Neuron (in vitro differentiated cells): ENCODE results near the gene RCBTB2.

Source experiments
- H2AFZ ChIP-seq: one replicate; pipeline ENCODE4 v1.6.1; 2013; ENCODE audit warnings: low read depth, mild to moderate bottlenecking, inconsistent platforms, low read length, moderate library complexity
- H3K27me3 ChIP-seq: one replicate; pipeline ENCODE4 v1.6.1; 2013; ENCODE audit warnings: low read length; ENCODE audit not compliant: insufficient read depth
- H3K36me3 ChIP-seq: one replicate; pipeline ENCODE4 v1.6.1; 2013; ENCODE audit warnings: low read length; ENCODE audit not compliant: insufficient read depth
- H3K4me1 ChIP-seq: one replicate; pipeline ENCODE4 v1.6.1; 2013; ENCODE audit warnings: low read length; ENCODE audit not compliant: insufficient read depth
- H3K4me3 ChIP-seq: 2 replicates; pipeline ENCODE4 v1.5.1; 2013; ENCODE audit warnings: mild to moderate bottlenecking, low read length, moderate library complexity
- H3K9me3 ChIP-seq: one replicate; pipeline ENCODE4 v1.6.1; 2013; ENCODE audit warnings: low read length

RCBTB2 gene

DNA sequence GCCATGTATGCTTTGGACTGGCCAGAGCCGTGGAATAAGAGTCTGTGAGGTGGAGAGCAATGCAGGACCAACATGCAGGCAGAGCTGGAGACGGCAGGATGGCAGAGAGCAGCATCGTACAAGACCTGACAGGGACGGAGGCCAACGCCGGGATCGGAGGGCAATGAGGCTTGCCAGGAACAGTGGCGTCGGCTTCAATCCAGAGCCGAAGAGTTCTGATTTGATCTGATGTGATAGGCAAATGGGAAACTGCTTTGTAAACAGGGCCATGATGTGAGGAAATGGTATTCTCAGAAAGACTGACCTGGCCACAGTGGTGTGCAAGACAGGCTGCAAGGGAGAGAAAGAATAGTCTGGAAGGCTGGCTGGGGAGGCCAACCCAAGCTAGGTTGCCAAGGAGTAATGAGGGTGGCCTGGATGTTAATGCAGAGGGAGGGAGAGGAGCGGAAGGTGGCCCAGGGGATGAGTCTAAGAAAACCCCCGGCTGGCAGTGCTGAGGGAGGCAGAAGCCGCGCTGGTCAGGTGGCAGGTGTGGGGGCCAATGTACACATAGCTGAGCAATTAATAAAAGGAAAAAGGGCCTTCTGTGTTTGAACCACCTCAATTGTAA, 26.7 kb downstream of the RCBTB2 start:
- H3K9me3 ChIP-seq: no peaks in the 10 kb centered on the region
- H3K4me1 ChIP-seq: no peaks in the 10 kb centered on the region
- no peaks in the 10 kb centered on the region for H3K27me3 ChIP-seq
- no peak overlapping the region for H2AFZ ChIP-seq
- H3K36me3 ChIP-seq: peaks cover 11% of the 10 kb centered on the region
- H3K4me3 ChIP-seq: no peak overlapping the region

DNA sequence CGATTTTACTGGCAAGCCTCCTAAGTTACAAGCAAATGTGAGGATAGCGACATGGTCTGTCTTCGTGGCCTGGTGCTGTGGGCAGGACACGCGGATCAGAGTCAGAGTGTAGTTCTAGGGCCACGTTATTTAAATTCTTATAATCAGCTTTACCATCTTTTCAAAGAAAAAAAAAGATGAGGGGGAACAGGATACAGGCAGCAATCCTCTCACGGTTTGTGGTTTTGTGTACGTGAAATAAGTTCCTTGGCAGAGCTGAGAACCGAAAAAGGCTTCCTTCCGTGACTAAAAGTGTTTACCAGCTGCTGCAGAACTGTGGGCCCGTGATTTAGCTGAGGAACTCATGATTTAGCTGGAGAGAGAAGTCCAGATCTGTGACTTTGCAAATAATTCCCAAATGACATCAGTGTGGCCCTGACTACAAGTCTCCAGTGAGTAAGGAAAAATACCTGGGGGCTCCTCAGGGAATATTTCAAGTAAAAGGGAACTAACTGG, 27.2 kb downstream of the RCBTB2 start:
- Histone ChIP-seq H3K4me1 (no peaks in the 10 kb centered on the region), H3K9me3 (no peaks in the 10 kb centered on the region), H3K36me3 (peaks cover 12% of the 10 kb centered on the region), H3K27me3 (no peaks in the 10 kb centered on the region), H2AFZ (no peak overlapping the region), H3K4me3 (no peak overlapping the region)

- Histone ChIP-seq H3K4me3 (no peak overlapping the region), H3K27me3 (no peaks in the 10 kb centered on the region)
These were observed 27.9 kb downstream of the RCBTB2 start for GRCh38 chr13:48505012-48505411.

GRCh38 chr13:48504606-48505005, 28.3 kb downstream of the RCBTB2 start:
- Histone ChIP-seq H2AFZ (no peak overlapping the region), H3K27me3 (no peaks in the 10 kb centered on the region), H3K9me3 (no peaks in the 10 kb centered on the region), H3K36me3 (peaks cover 12% of the 10 kb centered on the region), H3K4me1 (no peaks in the 10 kb centered on the region), H3K4me3 (no peak overlapping the region)

More at GRCh38 chr13:48505012-48505411, 27.9 kb downstream of the RCBTB2 start:
- H3K9me3 ChIP-seq: no peaks in the 10 kb centered on the region
- H3K4me1 ChIP-seq: no peaks in the 10 kb centered on the region
- H3K36me3 ChIP-seq: peaks cover 12% of the 10 kb centered on the region
- H2AFZ ChIP-seq: no peak overlapping the region

- Histone ChIP-seq H3K4me1 (no peaks in the 10 kb centered on the region), H2AFZ (no peak overlapping the region)
These were observed 30.1 kb downstream of the RCBTB2 start for GRCh38 chr13:48502601-48503319.

GRCh38 chr13:48501705-48502104, 31.2 kb downstream of the RCBTB2 start:
- H2AFZ ChIP-seq: no peak overlapping the region
- H3K36me3 ChIP-seq: peaks cover 12% of the 10 kb centered on the region
- H3K9me3 ChIP-seq: no peaks in the 10 kb centered on the region
- no peak overlapping the region for H3K4me3 ChIP-seq
- H3K4me1 ChIP-seq: no peaks in the 10 kb centered on the region
- no peaks in the 10 kb centered on the region for H3K27me3 ChIP-seq

More at GRCh38 chr13:48502601-48503319, 30.1 kb downstream of the RCBTB2 start:
- H3K9me3 ChIP-seq: no peaks in the 10 kb centered on the region
- peaks cover 11% of the 10 kb centered on the region for H3K36me3 ChIP-seq
- H3K27me3 ChIP-seq: no peaks in the 10 kb centered on the region
- H3K4me3 ChIP-seq: no peak overlapping the region

GRCh38 chr13:48500652-48501197, 32.2 kb downstream of the RCBTB2 start:
- Histone ChIP-seq H3K9me3 (no peaks in the 10 kb centered on the region), H3K4me1 (no peaks in the 10 kb centered on the region), H3K27me3 (no peaks in the 10 kb centered on the region), H2AFZ (no peak overlapping the region), H3K36me3 (peaks cover 8% of the 10 kb centered on the region), H3K4me3 (no peak overlapping the region)

- Histone ChIP-seq H3K27me3 (no peaks in the 10 kb centered on the region), H3K4me1 (no peaks in the 10 kb centered on the region), H3K36me3 (peaks cover 10% of the 10 kb centered on the region), H3K4me3 (no peak overlapping the region), H3K9me3 (no peaks in the 10 kb centered on the region), H2AFZ (no peak overlapping the region)
These were observed 35.2 kb downstream of the RCBTB2 start for GRCh38 chr13:48497669-48498068.

- Histone ChIP-seq H3K4me3 (no peak overlapping the region), H2AFZ (no peak overlapping the region), H3K27me3 (no peaks in the 10 kb centered on the region), H3K4me1 (no peaks in the 10 kb centered on the region), H3K9me3 (no peaks in the 10 kb centered on the region), H3K36me3 (peaks cover 10% of the 10 kb centered on the region)
These were observed 36.4 kb downstream of the RCBTB2 start for GRCh38 chr13:48496271-48497161.

DNA sequence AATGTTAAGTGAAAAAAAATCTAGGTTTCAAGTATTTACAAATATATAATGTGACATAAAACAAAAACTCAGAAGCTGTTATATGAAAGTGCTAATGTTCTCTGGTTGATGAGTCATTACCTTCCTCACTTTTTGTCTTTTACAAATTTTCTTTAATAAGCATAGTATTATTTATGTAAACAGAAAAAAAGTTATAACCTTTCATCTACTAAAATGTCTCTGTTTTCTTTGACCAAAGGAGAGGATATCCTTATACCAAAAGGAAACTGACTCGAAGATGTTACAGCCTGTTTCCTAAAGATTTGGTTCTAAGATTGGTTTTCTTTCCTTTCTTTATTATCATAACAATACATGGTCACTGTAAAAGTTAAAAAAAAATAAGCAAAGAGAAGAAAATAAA, 38.0 kb downstream of the RCBTB2 start:
- Histone ChIP-seq H3K36me3 (peaks cover 12% of the 10 kb centered on the region), H3K4me3 (no peak overlapping the region), H3K4me1 (no peaks in the 10 kb centered on the region), H3K9me3 (no peaks in the 10 kb centered on the region), H3K27me3 (no peaks in the 10 kb centered on the region), H2AFZ (no peak overlapping the region)

DNA sequence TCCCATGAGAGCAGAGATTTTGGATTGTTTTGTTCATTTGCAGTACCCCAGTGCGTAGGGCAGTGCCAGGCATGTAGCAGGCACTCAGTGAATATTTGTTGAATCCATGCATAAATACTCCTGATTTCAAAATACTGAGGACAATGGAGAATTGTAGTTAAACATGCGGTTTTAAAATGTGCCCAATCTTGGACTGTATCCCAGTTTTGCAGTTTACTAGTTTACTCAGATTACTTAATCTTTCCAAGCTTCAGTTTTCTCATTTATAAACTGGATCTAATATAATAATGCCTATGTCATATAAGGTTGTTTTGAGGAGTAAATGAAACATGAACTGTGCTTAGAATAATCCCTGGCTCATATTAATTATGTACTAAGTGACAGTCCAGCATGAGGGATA, 39.0 kb downstream of the RCBTB2 start:
- Histone ChIP-seq H3K9me3 (no peaks in the 10 kb centered on the region), H3K4me1 (no peaks in the 10 kb centered on the region), H3K4me3 (no peak overlapping the region), H3K36me3 (peaks cover 15% of the 10 kb centered on the region), H3K27me3 (no peaks in the 10 kb centered on the region), H2AFZ (no peak overlapping the region)

- no peaks in the 10 kb centered on the region for H3K4me1 ChIP-seq
- peaks cover 3% of the 10 kb centered on the region for H3K9me3 ChIP-seq
- no peak overlapping the region for H3K4me3 ChIP-seq
- H3K36me3 ChIP-seq: peaks cover 17% of the 10 kb centered on the region
- H2AFZ ChIP-seq: no peak overlapping the region
- H3K27me3 ChIP-seq: no peaks in the 10 kb centered on the region
These were observed 39.7 kb downstream of the RCBTB2 start for GRCh38 chr13:48493066-48493765.
